ENCODE results near the gene BATF2. TPM values are rescaled to one million over a fixed set of nuclear protein-coding genes. Genes with fewer than 3 reads are reported as not detected.

BATF2 gene, protein sequence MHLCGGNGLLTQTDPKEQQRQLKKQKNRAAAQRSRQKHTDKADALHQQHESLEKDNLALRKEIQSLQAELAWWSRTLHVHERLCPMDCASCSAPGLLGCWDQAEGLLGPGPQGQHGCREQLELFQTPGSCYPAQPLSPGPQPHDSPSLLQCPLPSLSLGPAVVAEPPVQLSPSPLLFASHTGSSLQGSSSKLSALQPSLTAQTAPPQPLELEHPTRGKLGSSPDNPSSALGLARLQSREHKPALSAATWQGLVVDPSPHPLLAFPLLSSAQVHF
- total RNA-seq (not detected), polyA plus RNA-seq (not detected), total RNA-seq (0 reads per million in 6 experiments)

DNA sequence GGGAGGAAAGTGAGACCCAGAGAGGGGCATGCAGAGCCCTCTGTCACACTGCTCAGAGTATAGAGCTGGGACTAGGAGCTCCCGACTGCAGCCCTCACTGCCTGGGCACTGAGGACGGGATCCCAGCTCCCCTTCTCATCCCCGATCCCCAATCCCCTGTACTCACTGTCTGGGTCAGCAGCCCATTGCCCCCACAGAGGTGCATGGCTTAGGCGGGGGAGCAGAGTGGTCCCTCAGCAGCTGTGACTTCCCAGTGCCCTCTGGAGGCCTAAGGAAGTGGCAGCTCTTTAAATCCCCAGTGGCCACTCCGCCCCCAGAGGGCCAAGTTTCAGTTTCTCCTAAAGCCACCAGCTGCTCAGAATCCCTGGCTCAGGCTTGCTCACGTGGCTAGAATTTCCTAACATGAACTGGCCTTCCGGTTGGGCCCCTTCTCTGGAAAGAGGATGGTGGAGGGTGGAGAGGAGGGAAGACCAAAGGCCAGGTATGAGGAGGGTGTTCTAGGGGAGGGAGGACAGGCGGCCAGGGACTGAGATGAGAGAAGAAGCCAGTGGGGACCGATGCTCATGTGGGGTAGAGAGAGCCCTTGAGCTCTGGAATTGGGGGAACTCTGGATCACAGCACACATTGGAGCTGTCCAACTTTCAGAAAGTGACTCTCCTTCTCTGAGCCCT lies at the start of gene BATF2:
TSS of gene BATF2 (minus strand) at position 262 of the 671 bp plus-strand sequence. CDS start at position 205, 57 bp downstream.
- H3K9me3 Mint-ChIP-seq, result no peaks in the 10 kb centered on the region
- H3K4me1 Mint-ChIP-seq, result peaks cover 2 to 18% (median 7%) of the 10 kb centered on the region in 4 donors
- peak within 1 kb of the TSS in 3 of 10 donors; percentile 29 to 70 (median 48) for H3K27ac Mint-ChIP-seq
- peaks cover 0 to 19% (median 0%) of the 10 kb centered on the region in 5 donors for H3K27me3 Mint-ChIP-seq
- peak in 2 of 10 donors; percentile 6 to 16 for DNase-seq
- POLR2A ChIA-PET, result no interaction called here
- no peaks in the 10 kb centered on the region for H3K36me3 Mint-ChIP-seq
- H3K4me3 Mint-ChIP-seq, result peak within 1 kb of the TSS in 1 of 10 donors; percentile 76
- ATAC-seq, result peak; percentile 32 to 63

DNA sequence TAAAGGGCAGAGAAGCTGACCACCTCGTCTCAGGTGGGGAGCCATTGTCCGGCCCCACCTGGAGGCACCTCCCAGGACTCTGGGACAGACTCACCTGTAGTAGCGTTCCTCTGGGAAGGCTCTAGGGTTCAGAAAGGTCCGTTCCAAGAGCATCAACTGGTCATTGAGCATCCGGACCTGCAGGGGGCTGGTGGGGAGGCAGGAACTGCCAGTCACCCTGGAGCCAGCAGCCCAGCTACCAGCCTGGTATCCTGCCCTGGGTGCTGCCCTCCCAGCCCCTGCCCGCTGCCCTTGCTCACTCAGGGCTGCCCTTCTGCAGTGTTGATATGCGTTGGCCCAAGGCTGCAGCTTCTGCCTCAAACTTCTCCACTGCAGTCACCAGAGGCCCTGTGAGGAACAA lies 49.0 kb upstream of the BATF2 start:
- Mint-ChIP-seq H3K4me1 (peaks cover 11 to 43% (median 36%) of the 10 kb centered on the region in 4 donors), H3K27ac (peak overlapping the region in 1 of 10 donors; percentile 65), H3K9me3 (no peaks in the 10 kb centered on the region), H3K36me3 (peaks cover 0 to 6% (median 3%) of the 10 kb centered on the region in 3 donors), H3K4me3 (peak overlapping the region in 2 of 10 donors; percentile 39 to 83), H3K27me3 (no peaks in the 10 kb centered on the region)
- DNase-seq, result no peak
- POLR2A ChIA-PET, result no interaction called here
- ATAC-seq, result no peak

DNA sequence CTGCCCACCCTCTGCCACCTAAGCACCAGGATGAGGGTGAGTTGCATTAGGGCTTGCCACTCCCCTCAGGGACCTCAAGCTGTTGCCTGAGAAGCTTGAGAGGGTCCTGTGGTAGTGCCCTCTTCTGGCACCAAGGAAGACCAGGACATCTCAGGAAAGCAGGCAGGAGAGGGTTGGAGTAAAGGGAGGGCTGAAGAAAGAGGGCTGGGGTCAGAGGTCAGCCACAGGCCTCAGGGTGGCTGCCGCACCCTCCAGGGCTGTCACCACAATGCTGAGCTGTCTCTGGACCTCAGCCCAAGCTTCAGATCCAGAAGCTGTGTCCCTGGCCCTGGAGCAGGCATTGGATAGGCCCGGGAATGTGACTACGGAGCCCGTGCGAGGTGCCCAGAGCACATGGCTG lies 48.3 kb upstream of the BATF2 start:
- DNase-seq, result no peak
- peaks cover 11 to 47% (median 38%) of the 10 kb centered on the region in 4 donors for H3K4me1 Mint-ChIP-seq
- ATAC-seq, result no peak
- H3K9me3 Mint-ChIP-seq, result no peaks in the 10 kb centered on the region
- no peaks in the 10 kb centered on the region for H3K27me3 Mint-ChIP-seq
- H3K36me3 Mint-ChIP-seq, result peaks cover 0 to 6% (median 3%) of the 10 kb centered on the region in 3 donors
- peak overlapping the region in 1 of 10 donors; percentile 51 for H3K27ac Mint-ChIP-seq
- peak overlapping the region in 1 of 10 donors; percentile 45 for H3K4me3 Mint-ChIP-seq
- POLR2A ChIA-PET, result no interaction called here

DNA sequence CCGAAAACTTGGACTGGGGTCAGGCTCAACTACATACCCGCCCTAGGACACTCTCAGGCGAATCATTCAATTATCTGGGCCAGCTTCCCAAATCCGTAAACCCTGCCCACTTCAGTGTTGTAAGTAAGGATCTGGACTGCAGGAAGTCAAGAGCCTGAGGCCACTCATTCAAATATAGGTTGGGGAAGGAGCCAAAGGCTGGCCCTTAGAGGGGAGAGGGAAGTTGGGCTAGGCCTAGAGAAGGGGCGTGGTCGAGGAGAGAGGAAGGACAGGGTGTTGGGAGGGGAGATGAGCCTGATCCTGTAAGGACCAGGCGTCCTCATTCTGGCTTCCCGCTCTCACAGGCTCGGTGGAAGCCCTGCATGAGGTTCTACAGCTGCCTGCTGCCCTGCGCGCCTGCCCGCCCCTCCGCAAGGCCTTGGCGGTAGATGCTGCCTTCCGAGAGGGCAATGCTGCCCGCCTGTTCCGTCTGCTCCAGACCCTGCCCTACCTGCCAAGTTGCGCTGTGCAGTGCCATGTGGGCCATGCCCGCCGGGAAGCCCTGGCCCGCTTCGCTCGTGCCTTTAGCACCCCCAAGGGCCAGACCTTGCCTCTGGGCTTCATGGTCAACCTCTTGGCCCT lies 47.2 kb upstream of the BATF2 start:
- POLR2A ChIA-PET, result no interaction called here
- Mint-ChIP-seq H3K27ac (peak overlapping the region in 4 of 10 donors; percentile 47 to 80 (median 54)), H3K9me3 (no peaks in the 10 kb centered on the region), H3K4me1 (peaks cover 11 to 47% (median 40%) of the 10 kb centered on the region in 4 donors), H3K36me3 (peaks cover 0 to 6% (median 3%) of the 10 kb centered on the region in 3 donors), H3K27me3 (no peaks in the 10 kb centered on the region), H3K4me3 (peak overlapping the region in 3 of 10 donors; percentile 10 to 45 (median 38))
- ATAC-seq (no peak), DNase-seq (no peak)

DNA sequence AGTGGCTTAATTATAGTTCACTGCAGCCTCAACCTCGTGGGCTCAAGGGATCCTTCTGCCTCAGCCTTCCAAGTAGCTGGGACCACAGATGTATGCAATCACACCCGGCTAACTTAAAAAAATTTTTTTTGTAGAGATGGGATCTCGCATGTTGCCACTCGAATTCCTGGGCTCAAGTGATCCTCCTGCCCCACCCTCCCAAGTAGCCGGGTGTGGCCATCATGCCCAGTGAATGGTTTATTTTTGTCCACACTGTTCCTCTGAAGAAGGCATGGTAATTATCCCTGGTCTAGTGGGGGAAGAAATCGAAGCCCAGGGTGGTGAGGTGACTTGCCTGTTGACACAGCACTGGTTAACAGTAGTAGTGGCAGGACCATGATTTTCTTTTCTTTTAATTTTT lies 46.1 kb upstream of the BATF2 start:
- Mint-ChIP-seq H3K4me1 (peaks cover 9 to 44% (median 35%) of the 10 kb centered on the region in 4 donors), H3K4me3 (peak overlapping the region; percentile 18 to 91 (median 86)), H3K36me3 (peaks cover 0 to 6% (median 3%) of the 10 kb centered on the region in 3 donors), H3K27me3 (no peaks in the 10 kb centered on the region), H3K9me3 (no peaks in the 10 kb centered on the region), H3K27ac (no peak overlapping the region)
- POLR2A ChIA-PET, result interaction anchor here (0.8 to 1.9 kb wide), 2 partner anchors 15 to 53 kb away, joined by 5 read pairs; partner anchors contain the start of gene VPS51
- ATAC-seq (no peak), DNase-seq (no peak)

DNA sequence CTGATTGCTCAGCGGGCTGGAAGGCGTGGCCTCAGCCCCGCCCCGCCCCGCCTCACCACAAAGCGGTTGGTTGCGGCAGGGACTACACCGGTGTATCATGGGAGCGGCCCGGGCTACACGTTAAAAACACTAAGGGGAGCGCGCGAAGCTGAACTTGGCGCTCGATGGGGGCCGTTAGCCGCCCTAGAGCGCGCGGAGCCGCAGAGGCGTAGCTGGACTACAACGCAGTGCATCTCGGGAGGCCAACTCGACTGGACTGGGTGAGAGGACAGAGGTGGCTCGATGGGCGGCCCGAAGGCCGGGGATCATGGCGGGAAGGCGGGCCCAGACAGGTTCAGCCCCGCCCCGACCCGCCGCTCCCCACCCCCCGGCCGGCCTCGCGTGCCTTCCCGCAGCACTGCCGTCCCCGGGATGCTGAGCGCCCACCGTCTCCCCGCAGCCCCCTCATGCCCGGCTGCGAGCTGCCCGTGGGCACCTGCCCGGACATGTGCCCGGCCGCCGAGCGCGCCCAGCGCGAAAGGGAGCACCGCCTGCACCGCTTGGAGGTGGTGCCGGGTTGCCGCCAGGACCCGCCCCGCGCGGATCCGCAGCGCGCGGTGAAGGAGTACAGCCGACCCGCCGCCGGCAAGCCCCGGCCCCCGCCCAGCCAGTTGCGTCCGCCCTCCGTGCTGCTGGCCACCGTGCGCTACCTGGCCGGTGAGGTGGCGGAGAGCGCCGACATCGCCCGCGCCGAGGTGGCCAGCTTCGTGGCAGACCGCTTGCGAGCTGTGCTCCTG lies 44.3 kb upstream of the BATF2 start, which contains the start of gene SAC3D1:
TSS of gene SAC3D1 (plus strand) at position 364 of the 776 bp plus-strand sequence. CDS start at position 447, 83 bp downstream.
- Mint-ChIP-seq H3K4me1 (peaks cover 5 to 27% (median 19%) of the 10 kb centered on the region in 4 donors), H3K36me3 (peaks cover 0 to 16% (median 3%) of the 10 kb centered on the region in 3 donors), H3K4me3 (peak within 1 kb of the TSS; percentile 90 to 96 (median 93)), H3K9me3 (no peaks in the 10 kb centered on the region), H3K27me3 (no peaks in the 10 kb centered on the region), H3K27ac (peak within 1 kb of the TSS; percentile 78 to 95 (median 92))
- ATAC-seq (peak; percentile 91 to 92), DNase-seq (peak; percentile 75 to 92 (median 85))
- POLR2A ChIA-PET, result interaction anchor here (0.5 to 2.8 kb wide), 17 partner anchors 8 to 529 kb away, joined by 3 to 12 read pairs (median 4); partner anchors contain the start of genes ARL2, CDCA5, FAU and MAJIN

DNA sequence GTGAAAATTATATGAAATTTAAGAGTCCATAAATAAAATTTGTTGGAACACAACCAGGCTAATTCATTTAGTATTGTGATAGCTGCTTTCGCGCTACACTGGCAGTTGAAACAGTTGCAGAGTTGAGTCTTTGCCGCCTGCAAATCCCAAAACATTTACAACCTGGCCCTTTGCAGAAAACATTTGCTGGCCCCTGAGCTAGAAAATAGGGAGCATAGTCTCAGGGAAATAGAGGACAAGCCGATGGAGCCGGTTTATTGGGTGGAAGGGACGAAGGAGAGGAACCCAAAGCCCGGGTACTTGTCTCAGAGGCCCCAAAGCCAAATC lies 43.7 kb upstream of the BATF2 start:
- POLR2A ChIA-PET, result interaction anchor here (0.5 to 2.8 kb wide), 15 partner anchors 9 to 530 kb away, joined by 3 to 12 read pairs (median 4); partner anchors contain the start of genes ARL2, CDCA5, FAU and MAJIN
- DNase-seq, result no peak
- Mint-ChIP-seq H3K9me3 (no peaks in the 10 kb centered on the region), H3K27ac (peak overlapping the region; percentile 78 to 95 (median 92)), H3K4me3 (peak overlapping the region; percentile 90 to 96 (median 93)), H3K4me1 (peaks cover 5 to 25% (median 18%) of the 10 kb centered on the region in 4 donors), H3K27me3 (no peaks in the 10 kb centered on the region), H3K36me3 (peaks cover 0 to 18% (median 3%) of the 10 kb centered on the region in 3 donors)
- ATAC-seq, result no peak

DNA sequence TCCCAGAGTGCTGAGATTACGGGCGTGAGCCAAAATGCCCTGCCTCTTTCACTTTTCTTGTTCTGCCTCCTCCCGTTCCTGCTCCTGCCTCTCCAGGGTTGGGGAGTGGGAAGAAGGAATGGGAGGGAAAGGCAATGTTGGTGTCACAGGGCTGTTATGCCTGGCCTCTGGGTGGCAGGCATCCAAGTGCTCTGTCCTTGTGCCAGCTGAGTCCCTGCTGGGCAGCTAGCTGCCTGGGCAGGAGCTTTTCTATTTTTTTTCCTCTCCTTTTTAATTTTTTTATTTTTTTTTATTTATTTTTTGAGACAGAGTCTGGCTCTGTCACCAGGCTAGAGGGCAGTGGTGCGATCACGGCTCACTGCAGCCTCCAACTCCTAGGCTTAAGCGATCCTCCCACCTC lies 40.2 kb upstream of the BATF2 start:
- Mint-ChIP-seq H3K36me3 (peaks cover 0 to 22% (median 0%) of the 10 kb centered on the region in 3 donors), H3K27ac (no peak overlapping the region), H3K4me3 (peak overlapping the region in 1 of 10 donors; percentile 30), H3K27me3 (no peaks in the 10 kb centered on the region), H3K4me1 (peaks cover 0 to 15% (median 4%) of the 10 kb centered on the region in 4 donors), H3K9me3 (no peaks in the 10 kb centered on the region)
- no peak for ATAC-seq
- no peak for DNase-seq
- POLR2A ChIA-PET, result no interaction called here

DNA sequence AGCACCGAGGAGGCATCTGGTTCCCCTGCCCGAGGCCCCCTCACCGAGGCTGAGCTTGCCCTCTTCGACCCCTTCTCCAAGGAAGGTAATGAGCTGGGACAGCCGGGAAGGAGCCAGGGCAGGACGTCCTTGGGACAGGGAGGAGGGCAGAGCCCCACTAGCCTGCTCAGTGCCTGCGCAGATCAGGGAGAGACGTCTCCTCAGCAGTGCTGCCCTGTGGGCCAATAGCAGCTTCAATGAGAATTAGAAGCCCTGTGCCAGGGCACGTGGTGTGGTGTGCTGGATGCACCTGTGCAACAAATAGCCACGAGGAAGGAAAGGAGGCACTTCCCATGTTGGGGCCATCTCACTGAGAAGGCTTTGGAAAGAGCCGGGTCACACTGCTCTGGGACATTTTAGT lies 38.8 kb upstream of the BATF2 start:
- no peak overlapping the region for H3K4me3 Mint-ChIP-seq
- H3K36me3 Mint-ChIP-seq, result peaks cover 0 to 26% (median 0%) of the 10 kb centered on the region in 3 donors
- H3K4me1 Mint-ChIP-seq, result peaks cover 0 to 9% (median 2%) of the 10 kb centered on the region in 4 donors
- POLR2A ChIA-PET, result no interaction called here
- DNase-seq, result no peak
- ATAC-seq, result no peak
- H3K27ac Mint-ChIP-seq, result no peak overlapping the region
- no peaks in the 10 kb centered on the region for H3K9me3 Mint-ChIP-seq
- H3K27me3 Mint-ChIP-seq, result no peaks in the 10 kb centered on the region

DNA sequence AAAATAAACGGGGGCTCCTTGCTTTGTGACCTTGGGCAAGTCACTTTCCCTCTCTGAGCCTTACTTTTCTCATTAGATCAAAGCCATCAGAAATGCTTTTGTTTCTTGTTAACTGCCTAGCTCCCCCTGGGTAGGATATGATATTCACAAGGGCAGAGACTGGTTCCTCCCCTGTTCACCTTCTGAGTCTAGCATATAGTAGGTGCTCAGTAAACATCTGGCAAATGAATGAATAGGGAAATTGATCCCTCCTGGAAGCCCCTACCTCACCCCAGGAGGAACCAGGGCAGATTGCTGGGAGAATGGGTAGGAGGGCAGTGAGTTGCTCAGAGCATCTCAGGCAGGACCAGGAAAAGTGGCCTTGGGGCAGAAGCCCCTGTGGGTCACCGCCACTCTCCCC lies 37.7 kb upstream of the BATF2 start:
- Mint-ChIP-seq H3K9me3 (no peaks in the 10 kb centered on the region), H3K27ac (no peak overlapping the region), H3K27me3 (no peaks in the 10 kb centered on the region), H3K36me3 (peaks cover 0 to 26% (median 0%) of the 10 kb centered on the region in 3 donors), H3K4me3 (no peak overlapping the region), H3K4me1 (peaks cover 0 to 5% (median under 1%) of the 10 kb centered on the region in 4 donors)
- no peak for DNase-seq
- ATAC-seq, result no peak
- POLR2A ChIA-PET, result no interaction called here

DNA sequence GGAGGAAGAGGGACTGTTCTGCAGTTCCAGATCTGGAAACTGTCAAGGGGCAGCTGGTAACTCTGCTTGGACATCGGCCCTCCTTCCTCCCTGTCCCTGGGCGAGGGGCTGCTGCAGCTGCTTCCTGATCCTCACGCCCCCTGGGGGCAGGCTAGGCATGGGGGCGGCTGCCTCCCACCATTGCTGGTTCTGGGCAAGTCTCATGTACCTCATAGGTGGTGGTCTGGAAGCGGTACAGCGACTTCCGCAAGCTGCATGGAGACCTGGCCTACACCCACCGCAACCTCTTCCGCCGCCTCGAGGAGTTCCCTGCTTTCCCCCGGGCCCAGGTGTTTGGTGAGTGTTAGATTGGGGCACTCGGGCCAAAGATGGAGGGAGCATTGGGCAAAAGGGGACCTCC lies 35.4 kb upstream of the BATF2 start:
- ATAC-seq, result no peak
- POLR2A ChIA-PET, result interaction anchor here (0.5 to 1.2 kb wide), 2 partner anchors 64 to 75 kb away, joined by 3 to 4 read pairs; partner anchors contain the start of gene VPS51
- no peaks in the 10 kb centered on the region for H3K9me3 Mint-ChIP-seq
- H3K4me1 Mint-ChIP-seq, result peaks cover 3 to 19% (median 14%) of the 10 kb centered on the region in 4 donors
- H3K4me3 Mint-ChIP-seq, result no peak overlapping the region
- H3K27me3 Mint-ChIP-seq, result no peaks in the 10 kb centered on the region
- DNase-seq, result no peak
- H3K36me3 Mint-ChIP-seq, result peaks cover 0 to 23% (median 0%) of the 10 kb centered on the region in 3 donors
- no peak overlapping the region for H3K27ac Mint-ChIP-seq

Measured in naive thymus-derived CD8-positive, alpha-beta T cell (primary cell).